GM19240 (cell line): ENCODE measurements around the gene PPARA.

ENCODE experiments used
- DNase-seq: peaks from one replicate; pipeline ENCODE4 v3.0.0; 2011; ENCODE audit warnings: low spot score; ENCODE audit not compliant: insufficient read length

Gene PPARA

DNA sequence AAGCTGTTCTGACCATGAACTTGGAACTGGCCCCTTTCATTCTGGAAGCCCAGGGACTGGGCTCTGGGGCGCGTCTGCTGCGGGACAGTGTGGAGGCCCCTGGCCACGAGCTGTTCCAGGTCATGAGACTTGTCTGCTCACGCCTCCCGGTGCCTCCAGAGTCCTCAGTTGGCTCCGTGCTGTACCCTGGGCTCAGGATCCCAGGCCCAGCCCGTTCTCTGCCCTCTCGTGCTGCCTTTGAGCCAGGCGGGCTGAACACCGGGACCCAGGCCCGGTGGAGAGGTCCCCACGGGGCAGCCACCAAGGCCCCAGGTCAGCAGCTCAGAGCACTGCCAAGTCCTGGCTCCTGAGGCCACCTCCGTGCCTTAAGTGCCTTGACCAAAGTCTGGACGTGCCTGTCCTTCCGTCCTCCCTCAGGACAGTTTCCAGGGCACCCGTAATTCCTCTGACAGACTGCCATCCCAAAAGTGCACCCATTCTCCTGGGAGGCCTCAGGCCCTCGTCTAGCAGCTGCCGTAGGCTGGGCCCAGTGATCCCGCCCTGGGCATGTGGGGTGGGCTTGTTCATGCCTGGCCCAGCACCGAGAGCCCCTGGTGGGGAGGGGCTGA is 36.3 kb upstream of the PPARA start:
- DNase-seq = no peak

GRCh38 chr22:46114518-46115387 is 35.6 kb upstream of the PPARA start:
- no peak for DNase-seq

DNA sequence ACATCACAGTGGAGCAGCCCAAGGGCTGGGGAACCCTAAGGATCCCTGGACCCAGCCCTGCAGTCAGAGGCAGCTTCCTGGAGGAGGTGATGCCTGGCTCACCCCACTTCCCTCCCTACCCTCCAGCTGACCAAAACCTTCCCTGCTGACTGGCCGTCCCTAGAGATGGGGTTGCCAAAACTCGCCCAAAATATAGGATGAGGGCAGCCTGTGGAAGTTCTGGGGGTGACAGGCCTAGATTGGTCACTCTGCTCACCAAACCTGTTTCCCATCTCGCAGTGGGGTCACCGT is 35.0 kb upstream of the PPARA start:
- no peak for DNase-seq

GRCh38 chr22:46115755-46116490 is 34.4 kb upstream of the PPARA start:
- no peak for DNase-seq

- DNase-seq = peak; percentile 98
Measured at GRCh38 chr22:46116491-46116958, 33.8 kb upstream of the PPARA start.

GRCh38 chr22:46117206-46118199 is 32.8 kb upstream of the PPARA start:
- DNase-seq = no peak

DNA sequence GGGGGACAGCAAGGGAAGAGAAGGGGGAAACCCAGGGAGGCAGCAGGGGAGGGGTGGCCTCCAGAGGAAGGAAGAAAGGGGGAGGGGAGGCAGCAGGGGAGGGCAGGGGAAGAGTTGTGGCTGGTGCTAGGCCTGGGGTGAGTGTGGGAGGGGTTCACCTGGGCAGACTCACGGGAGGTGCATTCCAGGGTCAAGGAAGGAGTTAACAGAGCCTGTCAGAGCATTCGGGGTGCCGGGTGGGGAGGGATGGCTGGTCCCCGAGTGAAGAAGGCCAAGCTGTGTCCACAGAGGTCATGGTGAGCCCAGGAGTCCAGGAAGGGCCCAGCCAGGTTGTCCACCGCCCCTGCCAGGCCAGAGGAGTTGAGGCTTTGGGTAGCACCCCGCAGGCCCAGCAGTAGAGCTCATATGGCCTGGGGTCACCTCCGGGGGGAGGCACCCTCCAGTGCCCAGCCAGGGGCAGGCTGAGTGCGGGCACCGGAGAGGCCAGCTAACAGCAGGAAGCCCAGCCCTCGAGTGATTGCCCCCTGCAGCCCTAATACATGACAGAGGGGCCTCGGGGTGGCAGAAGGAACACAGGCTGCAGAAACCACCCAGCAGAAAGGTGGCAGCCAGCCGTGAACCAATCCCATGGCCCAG is 31.1 kb upstream of the PPARA start:
- DNase-seq = no peak

- no peak for DNase-seq
Measured at GRCh38 chr22:46119729-46120419, 30.5 kb upstream of the PPARA start.

- DNase-seq = no peak
Measured at GRCh38 chr22:46120420-46120737, 29.9 kb upstream of the PPARA start.

DNA sequence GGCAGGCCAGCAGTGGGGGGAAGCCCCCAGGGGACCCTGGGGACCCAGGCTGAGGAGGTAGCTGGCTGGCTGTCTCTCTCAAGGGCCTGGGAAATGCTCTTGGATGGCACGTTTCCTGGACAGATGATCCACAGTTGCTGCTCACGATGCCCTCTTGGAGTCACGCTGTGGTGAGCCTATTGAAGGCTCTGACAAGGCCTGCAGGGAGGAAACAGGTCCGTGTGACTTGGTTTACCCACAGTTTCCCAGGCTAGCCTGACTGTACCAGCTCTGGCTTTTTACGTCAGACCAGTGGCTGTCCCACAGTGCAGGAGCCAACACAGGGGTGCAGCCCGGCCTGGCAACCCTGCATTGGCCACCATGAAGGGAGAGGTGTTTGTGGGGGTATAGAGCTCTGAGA is 29.2 kb upstream of the PPARA start:
- DNase-seq = no peak

DNA sequence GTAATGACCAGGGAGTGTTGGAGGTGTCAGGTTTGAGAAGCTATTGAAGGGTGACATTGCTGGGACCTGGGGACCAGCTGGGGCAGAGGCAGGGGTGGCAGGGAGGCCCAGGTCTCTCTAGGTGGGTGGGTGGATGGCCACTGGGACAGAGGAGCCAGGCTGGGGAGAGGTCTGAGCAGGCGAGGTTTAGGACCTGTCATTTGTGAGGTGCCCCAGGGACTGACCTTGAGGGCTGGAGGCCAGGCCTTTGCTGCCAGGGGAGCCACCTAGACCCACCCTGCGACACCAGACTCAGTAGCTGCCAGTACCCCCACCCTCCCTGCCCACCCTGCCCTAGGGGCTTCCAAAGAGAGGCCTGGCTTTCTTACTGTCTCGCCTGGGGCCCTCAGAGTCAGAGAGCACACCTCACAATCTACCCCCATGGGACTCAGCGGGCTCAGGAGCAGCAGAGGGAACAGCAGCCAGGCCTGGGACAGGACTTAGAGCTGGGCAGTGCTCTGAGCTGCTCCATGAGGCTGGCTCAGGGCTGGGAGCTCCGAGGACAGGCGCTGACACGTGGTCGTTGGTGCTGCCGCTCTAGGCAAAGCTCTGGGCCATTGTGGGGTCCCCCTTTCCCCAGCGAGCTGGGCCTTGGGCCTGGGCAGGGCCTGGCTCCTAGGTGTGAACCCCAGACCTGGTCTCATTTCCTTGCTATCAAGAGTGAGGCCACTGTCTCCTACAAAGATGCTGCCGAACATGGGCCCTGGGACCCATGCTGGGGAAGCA is 28.6 kb upstream of the PPARA start:
- no peak for DNase-seq

DNA sequence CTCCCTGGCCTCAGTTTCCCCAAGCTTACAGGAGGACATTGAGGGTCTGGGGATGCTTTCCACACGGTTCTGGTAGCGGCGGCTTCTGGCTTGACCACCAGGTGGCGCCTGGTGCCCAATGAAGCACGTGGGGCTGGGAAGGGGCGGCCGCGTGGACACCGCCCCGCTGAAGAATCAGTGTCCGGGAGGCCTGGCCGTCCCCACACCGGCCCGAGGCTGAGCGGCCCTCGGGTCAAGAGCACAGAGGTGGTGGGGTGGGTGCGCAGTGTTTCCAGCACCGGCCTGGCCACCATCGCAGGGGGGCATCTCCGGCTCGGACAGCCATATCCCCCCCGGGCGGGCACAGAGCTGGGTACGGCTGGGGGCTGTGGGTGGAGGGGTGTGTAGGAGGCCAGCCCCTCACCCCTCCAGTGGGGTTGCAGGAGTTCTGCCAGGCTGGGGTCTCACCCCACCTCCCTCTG is 27.8 kb upstream of the PPARA start:
- peak; percentile 89 for DNase-seq

- DNase-seq = no peak
Measured at GRCh38 chr22:46122980-46123693, 27.2 kb upstream of the PPARA start.

GRCh38 chr22:46123694-46124382 is 26.5 kb upstream of the PPARA start:
- DNase-seq = no peak

- DNase-seq = no peak
Measured at GRCh38 chr22:46124383-46125144, 25.8 kb upstream of the PPARA start.

DNA sequence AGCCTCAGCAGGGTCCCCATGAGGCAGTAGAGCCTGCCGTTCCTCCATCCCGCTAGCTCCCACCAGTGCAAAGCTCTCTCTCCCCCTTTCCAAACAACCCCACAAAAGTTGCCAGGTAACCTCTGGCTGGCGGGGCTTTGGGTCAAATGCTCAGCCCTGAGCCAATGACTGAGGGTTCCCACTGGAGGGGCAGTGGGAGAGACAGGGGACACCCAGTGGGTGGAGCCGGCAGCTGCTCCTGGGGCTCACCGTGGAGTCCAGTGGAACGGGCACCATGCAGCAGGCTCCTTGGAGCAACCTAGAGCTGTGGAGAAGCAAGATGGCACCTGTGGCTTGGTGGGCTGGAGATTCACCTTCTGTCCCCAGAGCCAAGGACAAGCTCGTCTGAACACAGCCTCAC is 25.0 kb upstream of the PPARA start:
- DNase-seq = no peak
